ENCODE measurements around the gene ITGB2.

The ITGB2 gene

DNA sequence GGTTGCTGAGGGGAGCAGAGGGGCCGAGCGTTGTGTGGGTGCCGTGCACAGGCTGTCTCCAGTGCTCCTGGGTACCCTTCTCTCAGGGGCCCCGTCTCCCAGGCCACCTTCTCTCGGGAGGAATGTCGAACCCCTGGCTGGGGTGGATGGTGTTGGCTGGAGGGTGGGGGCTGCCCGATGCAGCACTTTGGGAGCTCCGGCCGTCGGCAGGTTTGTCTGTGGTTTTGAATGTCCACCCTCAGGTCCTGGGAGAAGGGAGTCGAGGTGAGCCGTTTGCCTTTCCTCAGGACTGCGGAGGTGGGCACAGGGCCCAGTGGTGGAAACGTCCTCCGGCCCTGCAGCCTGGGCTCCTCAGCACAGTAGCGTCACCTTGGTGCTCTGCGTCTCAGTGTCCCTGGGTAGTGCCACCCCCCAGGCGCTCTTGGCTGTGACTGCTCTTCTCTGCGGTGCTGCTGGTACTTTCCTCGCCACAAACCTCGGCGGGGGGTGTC is 33.6 kb upstream of the ITGB2 start:
- no peaks in the 10 kb centered on the region for H3K4me1 ChIP-seq (ENCODE audit: control insufficient read depth, insufficient read depth, low read length, poor library complexity, severe bottlenecking)
- H3K27ac ChIP-seq (ENCODE audit: insufficient read depth, low read length, poor library complexity, severe bottlenecking): no peak overlapping the region
- H3K4me3 ChIP-seq (ENCODE audit: insufficient read depth, low read depth, low read length, poor library complexity, severe bottlenecking): no peak overlapping the region
- H3K36me3 ChIP-seq (ENCODE audit: control insufficient read depth, insufficient read depth, low read length): peaks cover 39% of the 10 kb centered on the region
- no peaks in the 10 kb centered on the region for H3K27me3 ChIP-seq (replicated peaks; ENCODE audit: control insufficient read depth, insufficient read depth, low read length, poor library complexity, severe bottlenecking)
- no peaks in the 10 kb centered on the region for H3K9me3 ChIP-seq (ENCODE audit: control insufficient read depth, low read length)
- DNase-seq: no peak

DNA sequence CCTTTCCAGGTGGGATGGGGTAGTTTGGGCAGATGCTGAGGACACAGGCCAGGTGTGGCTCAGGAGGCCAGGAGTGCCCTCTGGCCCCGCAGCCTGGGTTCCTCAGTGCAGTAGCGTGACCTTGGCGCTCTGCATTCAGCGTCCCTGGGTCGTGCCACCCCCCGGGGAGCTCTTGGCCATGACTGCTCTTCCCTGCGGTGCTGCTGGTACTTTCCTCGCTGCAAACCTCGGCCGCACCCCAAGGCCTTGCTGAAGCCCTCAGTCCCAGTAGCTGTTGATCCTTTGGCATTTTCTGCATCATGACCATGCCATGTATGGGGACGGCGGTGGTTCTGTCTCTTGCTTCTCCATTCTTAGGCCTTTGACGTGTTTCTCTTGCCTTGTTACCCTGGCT is 32.9 kb upstream of the ITGB2 start:
- Histone ChIP-seq H3K9me3 (ENCODE audit: control insufficient read depth, low read length) (no peaks in the 10 kb centered on the region), H3K4me1 (ENCODE audit: control insufficient read depth, insufficient read depth, low read length, poor library complexity, severe bottlenecking) (no peaks in the 10 kb centered on the region), H3K27ac (ENCODE audit: insufficient read depth, low read length, poor library complexity, severe bottlenecking) (no peak overlapping the region), H3K36me3 (ENCODE audit: control insufficient read depth, insufficient read depth, low read length) (peaks cover 33% of the 10 kb centered on the region), H3K4me3 (ENCODE audit: insufficient read depth, low read depth, low read length, poor library complexity, severe bottlenecking) (no peak overlapping the region), H3K27me3 (replicated peaks; ENCODE audit: control insufficient read depth, insufficient read depth, low read length, poor library complexity, severe bottlenecking) (no peaks in the 10 kb centered on the region)
- DNase-seq: no peak

DNA sequence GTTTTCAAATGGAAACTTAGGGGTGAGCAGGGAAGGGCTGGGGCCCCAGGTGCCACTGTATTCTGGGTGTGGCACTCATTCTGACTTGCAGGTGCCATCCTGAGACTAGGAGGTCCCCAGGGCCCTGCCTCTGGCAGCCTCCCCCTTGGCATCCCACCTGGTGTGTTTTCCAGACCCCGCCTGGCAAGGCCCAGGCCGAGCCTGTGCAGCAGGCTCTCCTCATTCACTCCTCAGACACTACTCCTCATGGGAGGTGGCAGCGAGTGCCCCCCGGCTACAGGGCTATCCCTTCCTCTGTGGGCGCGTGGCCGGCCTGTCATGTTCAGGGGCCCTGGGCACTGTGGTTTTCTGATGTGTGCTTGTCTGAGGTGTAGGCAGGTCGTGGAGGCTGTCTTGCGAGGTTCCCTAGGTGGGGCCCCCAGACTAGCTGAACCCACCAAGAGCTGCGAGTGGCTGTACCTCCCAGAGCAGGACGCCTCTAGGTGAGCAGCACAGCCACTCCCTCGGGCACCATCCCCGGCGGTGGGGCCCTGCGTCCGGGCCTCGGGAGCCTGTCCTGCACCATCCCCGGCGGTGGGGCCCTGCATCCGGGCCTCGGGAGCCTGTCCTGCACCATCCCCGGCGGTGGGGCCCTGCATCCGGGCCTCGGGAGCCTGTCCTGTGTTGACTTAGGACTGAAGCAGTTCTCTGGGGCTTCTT is 32.4 kb upstream of the ITGB2 start:
- Histone ChIP-seq H3K36me3 (ENCODE audit: control insufficient read depth, insufficient read depth, low read length) (peaks cover 27% of the 10 kb centered on the region), H3K4me1 (ENCODE audit: control insufficient read depth, insufficient read depth, low read length, poor library complexity, severe bottlenecking) (no peaks in the 10 kb centered on the region), H3K4me3 (ENCODE audit: insufficient read depth, low read depth, low read length, poor library complexity, severe bottlenecking) (no peak overlapping the region), H3K9me3 (ENCODE audit: control insufficient read depth, low read length) (no peaks in the 10 kb centered on the region), H3K27me3 (replicated peaks; ENCODE audit: control insufficient read depth, insufficient read depth, low read length, poor library complexity, severe bottlenecking) (no peaks in the 10 kb centered on the region), H3K27ac (ENCODE audit: insufficient read depth, low read length, poor library complexity, severe bottlenecking) (no peak overlapping the region)
- no peak for DNase-seq

DNA sequence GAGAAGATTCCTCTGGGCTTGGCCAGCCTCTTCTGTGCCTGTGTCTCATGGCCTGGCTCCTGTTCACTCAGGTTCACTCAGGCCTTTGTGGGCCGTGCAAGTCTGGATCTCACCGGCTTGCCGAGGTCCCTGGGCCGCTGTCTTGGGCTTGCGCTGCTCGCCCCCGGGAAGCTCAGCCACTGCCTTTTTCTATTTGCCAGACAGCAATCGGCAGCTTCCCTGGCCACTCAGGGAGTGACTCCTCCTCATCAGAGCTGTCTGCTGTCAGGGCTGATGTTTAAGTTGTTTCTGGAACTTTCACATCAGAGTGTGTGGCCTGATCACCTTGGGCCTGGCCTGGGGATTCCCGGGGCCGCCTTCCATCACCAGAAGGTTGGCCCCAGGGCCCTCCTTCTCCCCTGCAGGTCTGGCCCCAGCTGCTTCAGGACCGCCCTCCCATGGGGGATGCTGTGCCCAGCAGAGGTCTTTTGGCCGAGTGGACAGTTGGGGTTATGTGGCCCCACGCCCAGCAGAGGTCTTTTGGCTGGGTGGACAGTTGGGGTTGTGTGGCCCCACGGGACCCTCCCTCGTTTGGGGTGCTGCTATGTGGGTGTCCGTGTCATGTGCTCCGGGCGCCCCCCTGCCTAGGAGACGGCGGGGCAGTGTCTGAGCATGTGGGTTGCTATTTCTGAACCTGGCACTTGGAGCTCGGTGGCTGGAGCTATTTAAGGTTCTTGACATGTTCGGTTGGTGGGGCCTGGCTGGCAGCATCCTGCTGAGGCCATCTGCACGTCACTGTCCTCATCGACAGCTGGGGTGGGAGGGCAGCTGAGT is 31.6 kb upstream of the ITGB2 start:
- no peak overlapping the region for H3K27ac ChIP-seq (ENCODE audit: insufficient read depth, low read length, poor library complexity, severe bottlenecking)
- peaks cover 24% of the 10 kb centered on the region for H3K36me3 ChIP-seq (ENCODE audit: control insufficient read depth, insufficient read depth, low read length)
- DNase-seq: no peak
- H3K27me3 ChIP-seq (replicated peaks; ENCODE audit: control insufficient read depth, insufficient read depth, low read length, poor library complexity, severe bottlenecking): no peaks in the 10 kb centered on the region
- H3K4me3 ChIP-seq (ENCODE audit: insufficient read depth, low read depth, low read length, poor library complexity, severe bottlenecking): no peak overlapping the region
- no peaks in the 10 kb centered on the region for H3K9me3 ChIP-seq (ENCODE audit: control insufficient read depth, low read length)
- no peaks in the 10 kb centered on the region for H3K4me1 ChIP-seq (ENCODE audit: control insufficient read depth, insufficient read depth, low read length, poor library complexity, severe bottlenecking)

DNA sequence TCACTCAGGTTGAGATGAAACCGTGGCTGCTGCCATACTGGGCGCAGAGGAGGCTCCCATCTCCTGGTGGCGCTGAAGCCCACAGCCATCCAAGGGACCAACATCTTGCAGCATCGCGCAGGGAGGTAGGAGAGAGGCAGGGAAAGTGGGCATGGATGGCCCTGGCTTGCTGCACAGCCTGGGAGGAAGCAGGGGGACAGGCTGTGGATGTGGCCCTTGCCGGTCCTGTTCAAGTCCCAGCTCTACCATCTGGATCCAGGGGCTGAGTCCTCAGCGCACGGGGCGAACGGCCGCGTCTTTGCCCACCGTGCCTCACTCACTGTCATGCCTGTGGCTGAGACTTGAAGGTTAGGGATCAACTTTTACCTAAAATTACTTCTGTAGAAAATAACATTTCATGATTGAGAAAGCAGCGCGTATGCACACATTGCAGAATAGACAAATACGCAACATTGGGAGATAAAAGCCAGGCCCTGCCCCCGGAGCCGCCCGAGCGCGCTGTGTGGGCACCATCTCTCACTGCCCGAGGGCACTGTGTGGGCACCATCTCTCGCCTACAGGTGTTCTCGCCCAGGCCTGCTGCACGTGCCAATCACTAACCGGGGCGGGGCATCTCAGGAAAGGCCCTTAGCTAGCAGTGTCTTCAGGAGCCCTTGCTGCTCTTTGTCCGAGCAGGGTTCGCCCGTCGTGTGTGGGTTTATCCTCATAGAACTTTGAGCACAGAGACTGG is 30.7 kb upstream of the ITGB2 start:
- no peak for DNase-seq
- Histone ChIP-seq H3K4me3 (ENCODE audit: insufficient read depth, low read depth, low read length, poor library complexity, severe bottlenecking) (no peak overlapping the region), H3K36me3 (ENCODE audit: control insufficient read depth, insufficient read depth, low read length) (peaks cover 25% of the 10 kb centered on the region)

DNA sequence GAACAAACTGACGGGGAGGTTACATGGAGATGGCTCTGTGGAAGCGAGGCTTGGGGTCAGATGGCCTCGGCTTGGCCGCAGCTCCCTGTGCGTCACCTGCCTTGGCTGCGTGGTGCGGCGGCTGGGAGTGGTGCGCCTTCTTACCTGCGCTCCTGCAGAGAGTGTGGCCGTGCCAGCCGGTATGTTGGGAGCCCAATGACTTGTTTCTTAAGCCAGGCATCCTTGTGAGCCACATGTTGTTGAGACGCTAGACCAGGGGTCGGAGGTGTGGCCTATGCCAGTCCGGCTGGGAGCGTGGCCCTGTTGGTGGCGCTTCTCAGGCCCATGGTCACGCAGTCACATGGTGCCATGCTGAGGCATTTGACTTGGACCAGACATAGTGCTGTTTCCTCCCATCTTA is 29.7 kb upstream of the ITGB2 start:
- Histone ChIP-seq H3K27me3 (replicated peaks; ENCODE audit: control insufficient read depth, insufficient read depth, low read length, poor library complexity, severe bottlenecking) (no peaks in the 10 kb centered on the region), H3K4me1 (ENCODE audit: control insufficient read depth, insufficient read depth, low read length, poor library complexity, severe bottlenecking) (no peaks in the 10 kb centered on the region), H3K9me3 (ENCODE audit: control insufficient read depth, low read length) (no peaks in the 10 kb centered on the region), H3K4me3 (ENCODE audit: insufficient read depth, low read depth, low read length, poor library complexity, severe bottlenecking) (no peak overlapping the region), H3K27ac (ENCODE audit: insufficient read depth, low read length, poor library complexity, severe bottlenecking) (no peak overlapping the region), H3K36me3 (ENCODE audit: control insufficient read depth, insufficient read depth, low read length) (peaks cover 21% of the 10 kb centered on the region)
- DNase-seq: no peak

More for the DNA sequence above, 30.7 kb upstream of the ITGB2 start:
- Histone ChIP-seq H3K27ac (ENCODE audit: insufficient read depth, low read length, poor library complexity, severe bottlenecking) (no peak overlapping the region), H3K9me3 (ENCODE audit: control insufficient read depth, low read length) (no peaks in the 10 kb centered on the region), H3K27me3 (replicated peaks; ENCODE audit: control insufficient read depth, insufficient read depth, low read length, poor library complexity, severe bottlenecking) (no peaks in the 10 kb centered on the region), H3K4me1 (ENCODE audit: control insufficient read depth, insufficient read depth, low read length, poor library complexity, severe bottlenecking) (no peaks in the 10 kb centered on the region)

DNA sequence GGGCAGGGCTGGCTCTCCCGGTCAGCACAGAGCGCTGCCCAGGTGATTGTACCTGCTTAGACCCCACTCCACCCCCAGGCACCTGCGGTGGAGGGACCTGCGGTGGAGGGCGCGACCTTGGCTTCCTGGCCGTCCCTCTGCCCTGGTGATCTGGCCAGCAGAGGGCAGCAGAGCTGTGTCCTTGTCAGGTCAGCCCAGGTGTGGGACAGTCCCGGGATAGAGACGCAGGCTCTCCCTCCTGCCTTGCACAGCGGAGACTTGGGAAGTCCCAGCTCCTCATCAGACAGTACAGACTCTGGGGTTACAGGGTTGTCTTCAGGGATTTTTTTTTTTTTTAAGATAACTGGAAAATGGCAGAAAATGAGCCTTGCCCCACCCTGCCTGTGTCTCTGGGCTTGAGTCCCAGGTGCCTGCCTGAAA is 29.1 kb upstream of the ITGB2 start:
- H3K4me1 ChIP-seq (ENCODE audit: control insufficient read depth, insufficient read depth, low read length, poor library complexity, severe bottlenecking): no peaks in the 10 kb centered on the region
- DNase-seq: peak; percentile 61 to 76 (median 68)
- no peaks in the 10 kb centered on the region for H3K27me3 ChIP-seq (replicated peaks; ENCODE audit: control insufficient read depth, insufficient read depth, low read length, poor library complexity, severe bottlenecking)
- H3K4me3 ChIP-seq (ENCODE audit: insufficient read depth, low read depth, low read length, poor library complexity, severe bottlenecking): no peak overlapping the region
- no peaks in the 10 kb centered on the region for H3K9me3 ChIP-seq (ENCODE audit: control insufficient read depth, low read length)
- H3K27ac ChIP-seq (ENCODE audit: insufficient read depth, low read length, poor library complexity, severe bottlenecking): no peak overlapping the region
- H3K36me3 ChIP-seq (ENCODE audit: control insufficient read depth, insufficient read depth, low read length): peaks cover 27% of the 10 kb centered on the region

DNA sequence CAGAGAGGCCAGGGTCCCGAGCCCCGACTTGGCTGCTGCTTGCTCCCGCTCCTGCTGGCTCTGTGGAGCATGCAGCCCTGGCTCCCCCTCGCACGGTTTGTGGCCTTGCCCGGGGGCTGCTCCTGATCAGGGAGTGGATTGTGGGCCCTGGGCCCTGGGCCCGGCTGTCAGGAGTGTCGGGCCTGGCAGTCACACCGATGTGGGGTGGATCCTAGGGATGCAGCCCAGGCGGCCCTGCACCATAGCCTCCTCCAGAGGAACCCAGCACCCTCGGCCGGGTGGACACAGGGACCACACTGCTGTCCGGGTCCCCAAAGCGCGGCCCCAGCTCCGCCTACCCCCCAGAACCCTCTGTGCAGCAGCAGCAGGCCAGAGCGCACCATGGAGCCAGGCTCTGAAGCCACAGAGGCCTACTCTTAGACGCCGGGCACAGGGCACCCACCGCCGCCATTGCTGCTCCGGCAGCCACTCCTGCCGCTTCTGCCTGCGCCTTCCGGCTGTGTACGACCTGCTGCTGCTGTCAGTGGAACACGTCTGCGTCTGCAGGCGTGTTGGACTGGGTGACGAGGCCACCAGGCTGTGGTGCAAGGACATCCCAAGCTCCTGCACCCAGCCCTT is 28.6 kb upstream of the ITGB2 start:
- Histone ChIP-seq H3K9me3 (ENCODE audit: control insufficient read depth, low read length) (no peaks in the 10 kb centered on the region), H3K4me3 (ENCODE audit: insufficient read depth, low read depth, low read length, poor library complexity, severe bottlenecking) (no peak overlapping the region), H3K27me3 (replicated peaks; ENCODE audit: control insufficient read depth, insufficient read depth, low read length, poor library complexity, severe bottlenecking) (no peaks in the 10 kb centered on the region), H3K36me3 (ENCODE audit: control insufficient read depth, insufficient read depth, low read length) (peaks cover 32% of the 10 kb centered on the region), H3K4me1 (ENCODE audit: control insufficient read depth, insufficient read depth, low read length, poor library complexity, severe bottlenecking) (no peaks in the 10 kb centered on the region), H3K27ac (ENCODE audit: insufficient read depth, low read length, poor library complexity, severe bottlenecking) (no peak overlapping the region)
- DNase-seq: no peak

DNA sequence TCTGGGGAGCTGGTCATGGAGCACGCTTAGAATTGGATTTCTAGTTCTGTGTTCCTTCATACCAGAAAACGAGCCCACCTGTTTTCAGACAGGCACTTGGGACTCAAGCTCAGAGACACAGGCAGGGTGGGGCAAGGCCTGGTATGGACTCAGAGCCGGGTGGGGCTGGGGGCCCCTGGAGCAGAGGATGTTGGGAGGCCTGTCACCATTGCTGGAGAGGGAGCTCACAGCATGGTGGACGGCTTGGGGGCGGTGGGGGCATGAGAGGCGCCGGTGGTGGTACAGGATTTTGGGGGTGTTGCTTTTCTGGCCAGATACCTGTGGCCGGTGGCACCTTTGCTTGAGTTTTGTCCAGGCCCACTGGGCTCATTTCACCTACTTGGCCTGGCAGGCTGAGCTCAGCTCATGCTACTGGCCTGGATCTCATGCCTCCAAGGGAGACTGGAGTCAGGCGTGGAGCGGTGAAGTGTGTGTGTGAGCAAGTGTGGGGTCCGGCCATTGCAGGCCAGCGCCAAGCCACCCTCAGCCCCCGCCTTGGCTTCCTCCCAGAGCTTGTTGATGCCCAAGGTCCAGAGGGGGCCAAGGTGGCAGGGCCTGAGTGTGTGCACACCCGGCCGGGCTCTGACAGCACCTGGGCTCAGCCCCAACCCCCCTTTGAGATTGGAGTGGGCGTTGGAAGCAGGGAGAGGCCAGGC is 27.9 kb upstream of the ITGB2 start:
- no peak overlapping the region for H3K4me3 ChIP-seq (ENCODE audit: insufficient read depth, low read depth, low read length, poor library complexity, severe bottlenecking)
- no peaks in the 10 kb centered on the region for H3K4me1 ChIP-seq (ENCODE audit: control insufficient read depth, insufficient read depth, low read length, poor library complexity, severe bottlenecking)
- no peaks in the 10 kb centered on the region for H3K27me3 ChIP-seq (replicated peaks; ENCODE audit: control insufficient read depth, insufficient read depth, low read length, poor library complexity, severe bottlenecking)
- no peak for DNase-seq
- peaks cover 34% of the 10 kb centered on the region for H3K36me3 ChIP-seq (ENCODE audit: control insufficient read depth, insufficient read depth, low read length)
- H3K9me3 ChIP-seq (ENCODE audit: control insufficient read depth, low read length): no peaks in the 10 kb centered on the region
- H3K27ac ChIP-seq (ENCODE audit: insufficient read depth, low read length, poor library complexity, severe bottlenecking): no peak overlapping the region
